MM.1S (cell line): ENCODE measurements around the gene AUTS2.

Source experiments
- DNase-seq: peaks from one replicate; pipeline ENCODE4 v3.0.0-alpha.2; 2015
- H2AFZ ChIP-seq: fragments of 300-600 bp; sonication (generic); 2 replicates; pipeline ENCODE4 v1.6.0; 2016; ENCODE audit warnings: antibody characterized with exemption, low read length
- H3F3A ChIP-seq: fragments of 300-600 bp; sonication (generic); 2 replicates; pipeline ENCODE4 v1.6.1; 2016; ENCODE audit warnings: mild to moderate bottlenecking, antibody characterized with exemption, low read length, moderate library complexity, mixed read lengths; ENCODE audit not compliant: insufficient read depth
- H3K27ac ChIP-seq: fragments of 300-600 bp; sonication (generic); 2 replicates; pipeline ENCODE4 v1.5.1; 2016; ENCODE audit warnings: mild to moderate bottlenecking, low read length
- H3K27me3 ChIP-seq: fragments of 300-600 bp; sonication (generic); replicated peaks from 2 replicates; pipeline ENCODE4 v1.6.0; 2016; ENCODE audit warnings: low read length; ENCODE audit not compliant: insufficient read depth
- H3K36me3 ChIP-seq: fragments of 300-600 bp; sonication (generic); replicated peaks from 2 replicates; pipeline ENCODE4 v1.6.1; 2016; ENCODE audit warnings: mild to moderate bottlenecking, low read length, mixed read lengths; ENCODE audit not compliant: insufficient read depth
- H3K4me1 ChIP-seq: fragments of 300-600 bp; sonication (generic); 2 replicates; pipeline ENCODE4 v1.6.1; 2016; ENCODE audit warnings: low read length, mixed read lengths
- H3K4me2 ChIP-seq: fragments of 300-600 bp; sonication (generic); 2 replicates; pipeline ENCODE4 v1.6.0; 2016; ENCODE audit warnings: low read depth, low read length
- H3K4me3 ChIP-seq: fragments of 300-600 bp; sonication (generic); 2 replicates; pipeline ENCODE4 v1.5.1; 2016; ENCODE audit warnings: low read length, mixed read lengths
- H3K79me2 ChIP-seq: fragments of 300-600 bp; sonication (generic); 2 replicates; pipeline ENCODE4 v1.6.1; 2016; ENCODE audit warnings: mixed run types, low read length, mixed read lengths
- H3K9ac ChIP-seq: fragments of 300-600 bp; sonication (generic); 2 replicates; pipeline ENCODE4 v1.6.1; 2016; ENCODE audit warnings: low read length, mixed read lengths
- H3K9me2 ChIP-seq: fragments of 300-600 bp; sonication (generic); replicated peaks from 2 replicates; pipeline ENCODE4 v1.6.1; 2016; ENCODE audit warnings: mild to moderate bottlenecking, low read length, mixed read lengths; ENCODE audit not compliant: insufficient read depth
- H3K9me3 ChIP-seq: fragments of 300-600 bp; sonication (generic); replicated peaks from 2 replicates; pipeline ENCODE4 v1.6.1; 2016; ENCODE audit warnings: mild to moderate bottlenecking, low read length, mixed read lengths; ENCODE audit not compliant: insufficient read depth
- H4K20me1 ChIP-seq: fragments of 300-600 bp; sonication (generic); 2 replicates; pipeline ENCODE4 v1.6.1; 2016; ENCODE audit warnings: mild to moderate bottlenecking, low read length, moderate library complexity, mixed read lengths; ENCODE audit not compliant: insufficient read depth
- CTCF ChIP-seq: fragments of 300-600 bp; sonication (generic); IDR thresholded peaks from 2 replicates; pipeline ENCODE4 v1.5.1; 2016; ENCODE audit warnings: antibody characterized with exemption, low read length, mixed read lengths
- EZH2 ChIP-seq: fragments of 300-600 bp; sonication (generic); optimal IDR thresholded peaks from 2 replicates; pipeline ENCODE3; 2017; ENCODE audit warnings: low read depth, mild to moderate bottlenecking, antibody characterized with exemption, low read length, mixed read lengths
- EZH2phosphoT487 ChIP-seq: fragments of 300-600 bp; sonication (generic); IDR thresholded peaks from 2 replicates; pipeline ENCODE4 v1.6.1; 2018; ENCODE audit warnings: antibody characterized with exemption, low read length

The AUTS2 gene

GRCh38 chr7:69759373-69759772 is 161.1 kb downstream of the AUTS2 start:
- no peaks in the 10 kb centered on the region for H3K27me3 ChIP-seq
- H3K36me3 ChIP-seq = no peaks in the 10 kb centered on the region
- no peaks in the 10 kb centered on the region for H3F3A ChIP-seq
- no peak overlapping the region for H3K4me2 ChIP-seq
- DNase-seq = no peak
- H3K4me1 ChIP-seq = no peaks in the 10 kb centered on the region
- H3K9ac ChIP-seq = no peak overlapping the region
- H4K20me1 ChIP-seq = no peaks in the 10 kb centered on the region
- H3K79me2 ChIP-seq = no peaks in the 10 kb centered on the region
- H2AFZ ChIP-seq = no peak overlapping the region
- H3K9me2 ChIP-seq = no peaks in the 10 kb centered on the region
- no peak overlapping the region for H3K4me3 ChIP-seq
- H3K27ac ChIP-seq = no peak overlapping the region
- no peaks in the 10 kb centered on the region for H3K9me3 ChIP-seq
- TF ChIP-seq EZH2 (no peak), CTCF (no peak), EZH2phosphoT487 (no peak)

GRCh38 chr7:69761290-69761922 is 163.1 kb downstream of the AUTS2 start:
- H3K79me2 ChIP-seq = no peaks in the 10 kb centered on the region
- no peaks in the 10 kb centered on the region for H3K27me3 ChIP-seq
- no peaks in the 10 kb centered on the region for H4K20me1 ChIP-seq
- H3K9me2 ChIP-seq = no peaks in the 10 kb centered on the region
- no peak for TF ChIP-seq EZH2
- no peak for TF ChIP-seq EZH2phosphoT487
- TF ChIP-seq CTCF = no peak
- no peaks in the 10 kb centered on the region for H3K36me3 ChIP-seq
- DNase-seq = no peak
- H3K4me2 ChIP-seq = no peak overlapping the region
- H3K9me3 ChIP-seq = no peaks in the 10 kb centered on the region
- no peak overlapping the region for H3K9ac ChIP-seq
- no peak overlapping the region for H2AFZ ChIP-seq
- H3K27ac ChIP-seq = no peak overlapping the region
- H3K4me1 ChIP-seq = no peaks in the 10 kb centered on the region
- H3K4me3 ChIP-seq = no peak overlapping the region
- no peaks in the 10 kb centered on the region for H3F3A ChIP-seq

- Histone ChIP-seq H3F3A (no peaks in the 10 kb centered on the region), H3K9me3 (no peaks in the 10 kb centered on the region), H3K4me3 (no peak overlapping the region), H3K4me1 (no peaks in the 10 kb centered on the region), H3K9ac (no peak overlapping the region), H3K79me2 (no peaks in the 10 kb centered on the region), H3K4me2 (no peak overlapping the region), H3K36me3 (no peaks in the 10 kb centered on the region), H3K27ac (no peak overlapping the region), H2AFZ (no peak overlapping the region), H3K27me3 (no peaks in the 10 kb centered on the region), H4K20me1 (no peaks in the 10 kb centered on the region), H3K9me2 (no peaks in the 10 kb centered on the region)
- TF ChIP-seq EZH2 = no peak
- TF ChIP-seq CTCF = no peak
- no peak for TF ChIP-seq EZH2phosphoT487
- DNase-seq = no peak
These were observed 164.6 kb downstream of the AUTS2 start for GRCh38 chr7:69762821-69763352.
